H54 (cell line): ENCODE data around the gene SDR39U1.

Source experiments
- DNase-seq: peaks from one replicate; pipeline ENCODE4 v3.0.0; 2011; ENCODE audit warnings: low spot score, mixed read lengths; ENCODE audit not compliant: insufficient read length
- FAIRE-seq: peaks from 3 replicates; lab custom pipeline; 2011; peaks lifted over from hg19 to GRCh38; lab: Jason Lieb, UNC
- POLR2A ChIP-seq: IDR thresholded peaks from 2 replicates; pipeline ENCODE4 v1.6.1; 2011; ENCODE audit warnings: low read depth, mild to moderate bottlenecking, low read length

Gene SDR39U1

GRCh38 chr14:24437736-24438067 lies 4.9 kb downstream of the SDR39U1 start:
- FAIRE-seq (no peak), DNase-seq (no peak)
- TF ChIP-seq POLR2A, result no peak

DNA sequence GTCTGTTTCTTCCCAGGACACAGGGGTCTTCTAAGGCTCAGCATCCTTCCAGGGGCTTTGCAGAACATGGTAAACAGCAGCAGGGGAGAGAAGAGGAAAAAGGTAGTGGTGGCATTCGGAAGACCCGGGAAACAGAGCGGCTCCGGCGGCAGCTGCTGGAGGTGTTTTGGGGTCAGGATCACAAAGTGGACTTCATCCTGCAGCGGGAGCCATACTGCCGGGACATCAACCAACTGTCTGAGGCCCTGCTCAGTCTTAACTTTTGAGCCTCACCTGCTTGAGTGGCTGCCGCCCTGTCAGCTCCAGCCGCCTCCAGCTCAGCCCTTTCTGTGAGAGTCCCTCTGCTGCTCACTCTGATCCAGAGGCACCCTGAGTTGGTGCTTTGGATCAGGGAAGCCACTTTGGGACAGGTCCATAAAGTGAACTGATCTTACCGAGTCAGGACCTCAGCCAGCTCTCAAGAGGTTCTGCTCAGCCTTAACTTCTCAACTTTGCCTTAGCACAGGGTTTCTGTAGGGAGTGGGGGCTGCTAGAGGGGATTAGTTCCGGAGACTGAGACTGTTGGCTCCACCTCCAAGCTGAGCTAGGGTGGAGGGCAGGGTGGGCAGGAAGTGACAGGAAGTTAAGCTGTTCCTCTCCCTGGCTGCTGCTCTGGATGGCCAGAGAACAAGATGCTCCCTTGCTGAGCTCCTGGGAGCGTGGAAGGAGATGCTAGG lies 5.4 kb downstream of the SDR39U1 start:
- FAIRE-seq (no peak), DNase-seq (no peak)
- TF ChIP-seq POLR2A, result no peak

- peak; percentile 49 for DNase-seq
- peak; percentile 27 for FAIRE-seq
- no peak for TF ChIP-seq POLR2A
These were observed 6.1 kb downstream of the SDR39U1 start for GRCh38 chr14:24436355-24437019.

DNA sequence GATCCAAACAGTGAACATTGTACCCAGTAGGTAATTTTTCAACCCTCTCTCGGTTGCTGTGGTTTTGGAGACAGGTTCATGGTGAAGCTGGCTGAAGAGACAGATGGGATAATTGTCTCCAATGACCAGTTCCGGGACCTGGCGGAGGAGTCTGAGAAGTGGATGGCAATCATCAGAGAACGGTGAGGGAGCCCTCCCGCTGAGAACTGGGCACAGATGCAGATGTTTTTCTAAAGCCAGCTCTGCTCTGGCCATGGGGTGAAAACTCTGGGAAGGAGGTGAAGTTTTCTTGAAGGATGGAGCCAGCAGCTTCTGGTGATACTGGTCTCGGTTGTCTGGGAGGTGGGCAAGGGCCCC lies 6.6 kb downstream of the SDR39U1 start:
- no peak for TF ChIP-seq POLR2A
- DNase-seq (no peak), FAIRE-seq (no peak)

DNA sequence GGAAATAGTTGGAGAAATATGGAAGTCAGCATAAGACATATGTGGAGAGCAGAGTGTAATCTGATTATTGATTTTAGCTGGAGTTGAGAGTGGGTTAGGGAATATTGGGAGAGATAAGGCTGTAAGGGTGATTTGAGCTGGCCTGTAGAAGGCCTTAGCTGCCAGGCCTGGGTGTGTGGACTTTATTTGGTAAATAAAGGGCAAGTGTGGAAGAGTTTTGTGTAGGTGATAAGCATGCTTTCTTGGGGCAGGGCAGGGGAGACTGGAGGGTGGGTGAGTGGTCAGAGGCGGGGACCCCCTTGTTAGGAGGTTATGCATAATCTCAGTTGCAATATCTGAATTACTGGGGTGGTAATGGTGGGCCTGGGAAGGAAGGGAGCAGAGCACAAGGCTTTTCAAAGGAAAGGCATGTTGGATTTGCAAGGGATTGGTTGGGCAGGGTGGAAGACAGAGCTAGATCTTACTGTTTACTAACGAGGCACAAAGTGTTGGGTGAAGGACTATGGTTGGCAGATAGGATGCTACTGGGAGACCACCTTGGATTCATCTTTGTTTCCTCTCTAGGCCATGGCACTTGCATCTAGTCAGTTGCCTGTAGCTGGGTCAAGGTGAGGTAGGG lies 7.3 kb downstream of the SDR39U1 start:
- TF ChIP-seq POLR2A, result no peak
- no peak for DNase-seq
- no peak for FAIRE-seq

GRCh38 chr14:24434676-24435075 lies 7.9 kb downstream of the SDR39U1 start:
- FAIRE-seq (no peak), DNase-seq (no peak)
- no peak for TF ChIP-seq POLR2A

DNA sequence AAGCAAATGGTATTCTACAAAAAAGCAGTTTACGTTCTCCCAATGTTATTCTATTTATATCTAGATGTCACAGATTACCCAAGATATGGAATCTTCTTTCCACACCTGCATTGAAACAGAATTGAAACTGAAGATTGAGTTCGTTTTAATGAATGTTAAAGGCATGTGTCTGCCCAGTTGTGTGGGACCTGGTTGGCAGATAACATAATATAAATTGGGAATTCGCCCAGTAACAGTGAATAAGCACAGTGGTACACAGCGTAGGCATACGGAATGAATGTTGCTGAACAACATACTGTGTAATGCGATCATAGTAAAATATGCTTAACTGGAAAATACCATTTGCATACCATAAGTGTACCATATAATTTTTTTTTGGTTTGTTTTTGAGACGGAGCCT lies 8.5 kb downstream of the SDR39U1 start:
- no peak for TF ChIP-seq POLR2A
- no peak for FAIRE-seq
- no peak for DNase-seq

DNA sequence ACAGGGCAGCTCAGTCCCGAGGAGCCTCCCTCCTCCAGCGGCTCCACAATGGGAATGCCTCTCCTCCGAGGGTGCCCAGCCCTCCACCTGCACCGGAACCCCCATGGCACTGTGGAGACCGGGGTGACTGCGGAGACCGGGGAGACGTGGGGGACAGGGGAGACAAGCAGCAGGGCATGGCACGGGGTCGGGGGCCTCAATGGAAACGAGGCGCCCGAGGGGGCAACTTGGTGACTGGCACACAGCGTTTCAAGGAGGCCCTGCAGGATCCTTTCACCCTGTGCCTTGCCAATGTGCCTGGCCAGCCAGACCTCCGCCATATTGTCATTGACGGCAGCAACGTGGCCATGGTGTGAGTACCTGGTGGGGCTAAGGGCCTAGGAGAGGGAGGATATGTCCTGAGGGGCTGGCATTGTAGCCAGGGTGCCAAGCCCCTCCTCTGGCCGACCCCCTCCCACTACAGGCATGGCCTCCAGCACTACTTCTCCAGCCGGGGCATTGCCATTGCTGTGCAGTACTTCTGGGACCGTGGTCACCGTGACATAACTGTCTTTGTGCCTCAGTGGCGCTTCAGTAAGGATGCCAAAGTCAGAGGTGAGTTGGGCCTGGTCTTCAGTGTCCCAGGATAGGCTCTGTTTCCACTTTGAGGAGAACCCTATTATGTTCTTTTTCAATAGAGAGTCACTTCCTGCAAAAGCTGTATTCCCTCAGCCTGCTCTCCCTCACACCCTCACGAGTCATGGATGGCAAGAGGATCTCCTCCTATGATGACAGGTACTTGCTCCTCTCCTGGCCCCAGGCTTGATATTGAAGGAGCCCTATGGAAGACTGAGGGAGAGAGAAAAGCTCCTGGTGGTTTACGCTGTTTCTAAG lies 10.1 kb downstream of the SDR39U1 start:
- DNase-seq (no peak), FAIRE-seq (no peak)
- TF ChIP-seq POLR2A, result no peak

DNA sequence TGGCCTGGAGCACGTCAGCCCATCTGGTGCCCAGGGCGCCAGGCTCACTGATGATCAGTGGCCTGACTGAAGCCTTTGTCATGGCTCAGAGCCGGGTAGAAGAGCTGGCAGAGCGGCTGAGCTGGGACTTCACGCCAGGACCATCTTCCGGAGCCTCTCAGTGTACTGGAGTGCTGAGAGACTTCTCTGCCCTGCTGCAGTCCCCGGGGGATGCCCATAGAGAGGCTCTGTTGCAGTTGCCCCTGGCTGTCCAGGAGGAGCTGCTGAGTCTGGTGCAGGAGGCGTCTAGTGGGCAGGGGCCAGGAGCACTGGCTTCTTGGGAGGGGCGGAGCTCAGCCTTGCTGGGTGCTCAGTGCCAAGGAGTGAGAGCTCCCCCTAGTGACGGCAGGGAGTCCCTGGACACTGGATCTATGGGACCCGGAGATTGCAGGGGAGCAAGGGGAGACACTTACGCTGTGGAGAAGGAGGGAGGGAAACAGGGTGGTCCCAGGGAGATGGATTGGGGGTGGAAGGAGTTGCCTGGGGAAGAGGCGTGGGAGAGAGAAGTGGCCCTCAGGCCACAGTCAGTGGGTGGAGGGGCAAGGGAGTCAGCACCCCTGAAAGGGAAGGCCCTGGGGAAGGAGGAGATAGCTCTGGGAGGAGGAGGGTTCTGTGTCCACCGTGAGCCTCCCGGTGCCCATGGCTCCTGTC lies 10.9 kb downstream of the SDR39U1 start:
- FAIRE-seq, result peak; percentile 78
- no peak for TF ChIP-seq POLR2A
- peak; percentile 91 for DNase-seq

- FAIRE-seq (no peak), DNase-seq (no peak)
- no peak for TF ChIP-seq POLR2A
These were observed 11.7 kb downstream of the SDR39U1 start for GRCh38 chr14:24430682-24431568.

DNA sequence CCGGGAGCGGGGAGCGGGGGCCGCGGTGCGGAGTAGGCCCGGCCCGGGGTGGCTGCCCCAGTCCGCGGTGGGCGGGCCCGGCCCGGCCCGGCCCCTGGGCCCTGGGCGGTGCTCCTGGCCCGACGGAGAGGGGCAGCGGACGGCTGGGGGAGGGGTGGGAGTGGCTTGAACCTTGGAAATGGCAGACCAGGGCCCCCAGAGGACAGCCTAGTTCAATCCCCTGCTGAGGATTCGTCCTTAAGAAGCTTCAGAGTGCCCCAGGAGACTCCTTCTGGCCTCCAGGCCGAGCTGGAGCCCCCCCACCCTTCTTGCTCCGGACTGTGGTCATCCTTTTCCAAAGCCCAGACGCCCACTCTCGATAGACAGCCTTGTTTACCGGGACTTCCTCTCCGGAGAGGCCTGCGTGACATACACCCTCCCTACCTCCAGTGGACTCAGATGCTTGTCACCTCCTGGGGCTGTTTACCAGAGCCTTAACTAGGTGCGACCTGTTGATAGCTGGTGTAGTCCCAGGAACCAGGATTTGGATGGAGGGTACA lies 12.4 kb downstream of the SDR39U1 start:
- no peak for TF ChIP-seq POLR2A
- DNase-seq (peak; percentile 55), FAIRE-seq (no peak)

DNA sequence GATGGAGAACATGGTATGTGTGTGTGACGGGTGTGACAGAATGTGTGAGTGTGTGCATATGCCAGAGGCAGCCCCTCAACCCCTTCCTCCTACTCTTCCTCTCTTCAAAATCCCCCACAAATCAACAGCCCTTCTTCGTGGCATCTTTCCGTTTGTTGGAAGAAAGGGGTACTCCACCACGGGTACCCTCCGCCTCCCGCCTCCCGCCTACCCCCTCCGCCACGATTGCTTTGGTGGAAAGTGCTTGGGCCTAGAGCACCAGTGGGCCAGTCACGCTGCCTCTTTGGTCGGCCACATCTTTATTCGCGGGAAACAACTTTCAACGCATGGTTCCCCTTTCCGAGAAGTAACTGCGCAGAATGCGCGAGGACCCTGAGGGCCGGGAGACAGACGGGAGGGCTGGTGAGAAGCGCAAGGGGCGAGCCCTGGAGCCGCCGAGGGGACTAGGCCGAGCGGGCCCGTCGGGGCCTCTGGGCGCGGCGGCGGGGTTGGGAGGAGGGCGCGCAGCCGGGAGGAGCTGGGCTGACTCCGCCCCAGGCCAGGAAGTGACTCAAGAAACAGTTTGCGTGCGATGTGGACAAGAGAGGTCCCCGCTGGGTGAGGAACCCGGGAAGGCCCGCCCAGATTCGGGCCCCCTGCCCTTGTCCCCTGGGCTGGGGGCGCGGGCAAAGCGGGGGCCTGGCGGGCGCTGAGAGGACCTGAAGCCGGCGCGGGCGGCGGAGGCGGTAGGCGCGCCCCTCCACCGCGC lies 13.0 kb downstream of the SDR39U1 start, which contains the start of the genes CBLN3 and KHNYN:
CBLN3 (minus strand) TSS at position 274 of the 748 bp plus-strand sequence. CDS start 614 bp downstream, outside the sequence.
KHNYN (plus strand) TSS at position 560 of the 748 bp plus-strand sequence. CDS start 777 bp downstream, outside the sequence.
- peak; percentile 57; the same call in 1 of the 2 replicates for TF ChIP-seq POLR2A
- DNase-seq (peak; percentile 87), FAIRE-seq (no peak)
